ENCODE measurements around the gene SHTN1. TPM values are rescaled to one million over a fixed set of nuclear protein-coding genes. Genes with fewer than 3 reads are reported as not detected.
A peak's percentile ranks its signal among the peaks of the same experiment; 100 is the strongest.

The SHTN1 gene, protein sequence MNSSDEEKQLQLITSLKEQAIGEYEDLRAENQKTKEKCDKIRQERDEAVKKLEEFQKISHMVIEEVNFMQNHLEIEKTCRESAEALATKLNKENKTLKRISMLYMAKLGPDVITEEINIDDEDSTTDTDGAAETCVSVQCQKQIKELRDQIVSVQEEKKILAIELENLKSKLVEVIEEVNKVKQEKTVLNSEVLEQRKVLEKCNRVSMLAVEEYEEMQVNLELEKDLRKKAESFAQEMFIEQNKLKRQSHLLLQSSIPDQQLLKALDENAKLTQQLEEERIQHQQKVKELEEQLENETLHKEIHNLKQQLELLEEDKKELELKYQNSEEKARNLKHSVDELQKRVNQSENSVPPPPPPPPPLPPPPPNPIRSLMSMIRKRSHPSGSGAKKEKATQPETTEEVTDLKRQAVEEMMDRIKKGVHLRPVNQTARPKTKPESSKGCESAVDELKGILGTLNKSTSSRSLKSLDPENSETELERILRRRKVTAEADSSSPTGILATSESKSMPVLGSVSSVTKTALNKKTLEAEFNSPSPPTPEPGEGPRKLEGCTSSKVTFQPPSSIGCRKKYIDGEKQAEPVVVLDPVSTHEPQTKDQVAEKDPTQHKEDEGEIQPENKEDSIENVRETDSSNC
- total RNA-seq: under 1 TPM; 0.29 to 0.53 TPM

GRCh38 chr10:117005026-117005526, at the start of gene SHTN1:
Gene SHTN1, minus strand, starts transcription at chr10:117005187. Its CDS starts 108 bp downstream, at chr10:117005079.
- DNase-seq: peak; percentile 58
- H3K9me3 Mint-ChIP-seq: no peaks in the 10 kb centered on the region
- H3K36me3 Mint-ChIP-seq: no peaks in the 10 kb centered on the region
- peak within 1 kb of the TSS; percentile 71 for H3K4me3 Mint-ChIP-seq
- CTCF ChIA-PET: no interaction called here
- no peaks in the 10 kb centered on the region for H3K4me1 Mint-ChIP-seq (ENCODE audit: low read depth)
- POLR2A ChIA-PET: no interaction called here
- H3K27me3 Mint-ChIP-seq: peaks cover 26% of the 10 kb centered on the region
- no peak within 1 kb of the TSS for H3K27ac Mint-ChIP-seq
- intact Hi-C loops (cut with micrococcal nuclease): loop anchor here (2.0 kb wide), 1 partner anchor 170 kb away; no protein-coding TSS in a partner anchor

DNA sequence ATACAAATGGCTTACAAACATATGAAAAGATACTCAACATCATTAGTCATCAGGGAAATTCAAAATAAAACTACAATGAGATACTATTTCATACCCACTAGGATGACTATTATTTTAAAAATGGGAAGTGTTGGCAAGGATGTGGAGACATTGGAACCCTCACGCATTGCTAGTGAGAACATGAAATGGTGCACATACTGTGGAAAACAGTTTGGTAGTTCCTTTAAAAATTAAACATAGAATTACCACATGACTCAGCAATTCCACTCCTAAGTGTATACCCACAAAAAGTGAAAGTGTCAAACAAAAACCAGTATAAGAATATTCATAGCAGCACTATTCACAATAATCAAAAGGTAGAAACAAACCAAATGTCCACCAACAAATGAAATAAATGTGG, 48.5 kb upstream of the SHTN1 start:
- ChIA-PET CTCF (no interaction called here), POLR2A (no interaction called here)
- intact Hi-C loops (cut with micrococcal nuclease): no loop called here
- H3K27me3 Mint-ChIP-seq: peaks cover 1% of the 10 kb centered on the region
- no peak for DNase-seq
- H3K4me3 Mint-ChIP-seq: no peak overlapping the region
- H3K36me3 Mint-ChIP-seq: no peaks in the 10 kb centered on the region
- H3K4me1 Mint-ChIP-seq (ENCODE audit: low read depth): no peaks in the 10 kb centered on the region
- no peak overlapping the region for H3K27ac Mint-ChIP-seq
- peaks cover 12% of the 10 kb centered on the region for H3K9me3 Mint-ChIP-seq

DNA sequence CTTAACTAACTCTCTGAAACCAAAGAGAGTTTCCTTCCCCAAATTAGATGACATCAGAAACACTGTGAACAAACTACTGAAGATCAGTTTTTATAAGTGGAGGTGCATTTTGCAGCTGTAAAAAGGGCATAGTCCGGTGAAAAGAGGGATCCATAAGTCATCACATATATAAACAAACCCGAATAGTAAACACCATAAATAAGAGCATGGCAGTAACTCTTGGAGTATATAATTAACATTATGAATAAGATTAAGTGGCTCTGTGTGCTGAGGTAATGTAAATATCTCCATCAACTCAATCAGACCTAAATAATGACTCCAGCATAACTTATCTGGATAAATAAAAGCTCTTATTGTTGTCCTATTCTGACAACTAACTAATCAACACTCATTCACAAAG, 43.0 kb upstream of the SHTN1 start:
- Mint-ChIP-seq H3K36me3 (no peaks in the 10 kb centered on the region), H3K27me3 (peaks cover 1% of the 10 kb centered on the region), H3K4me3 (no peak overlapping the region), H3K27ac (no peak overlapping the region), H3K4me1 (ENCODE audit: low read depth) (no peaks in the 10 kb centered on the region), H3K9me3 (peaks cover 17% of the 10 kb centered on the region)
- intact Hi-C loops (cut with micrococcal nuclease): no loop called here
- ChIA-PET CTCF (no interaction called here), POLR2A (no interaction called here)
- DNase-seq: no peak

DNA sequence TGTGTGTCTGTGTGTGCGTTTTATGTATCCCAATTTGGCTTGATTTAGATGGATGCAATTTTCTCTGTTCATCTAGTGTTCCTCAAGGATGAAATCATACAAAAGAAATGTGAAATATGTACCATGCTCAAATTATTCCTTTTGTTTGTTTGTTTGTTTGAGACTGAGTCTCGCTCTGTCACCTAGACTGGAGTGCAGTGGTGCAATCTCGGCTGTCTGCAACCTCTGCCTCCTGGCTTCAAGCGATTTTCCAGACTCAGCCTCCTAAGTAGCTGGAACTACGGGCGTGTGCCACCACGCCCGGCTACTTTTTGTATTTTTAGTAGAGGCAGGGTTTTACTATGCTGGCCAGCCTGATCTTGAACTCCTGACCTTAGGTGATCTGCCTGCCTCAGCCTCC, 11.3 kb upstream of the SHTN1 start:
- no peak for DNase-seq
- Mint-ChIP-seq H3K36me3 (no peaks in the 10 kb centered on the region), H3K27me3 (peaks cover 2% of the 10 kb centered on the region), H3K27ac (no peak overlapping the region), H3K4me3 (no peak overlapping the region), H3K9me3 (no peaks in the 10 kb centered on the region), H3K4me1 (ENCODE audit: low read depth) (no peaks in the 10 kb centered on the region)
- ChIA-PET POLR2A (no interaction called here), CTCF (no interaction called here)
- intact Hi-C loops (cut with micrococcal nuclease): no loop called here

- no peaks in the 10 kb centered on the region for H3K9me3 Mint-ChIP-seq
- DNase-seq: no peak
- H3K4me3 Mint-ChIP-seq: no peak overlapping the region
- CTCF ChIA-PET: no interaction called here
- POLR2A ChIA-PET: no interaction called here
- peaks cover 2% of the 10 kb centered on the region for H3K27me3 Mint-ChIP-seq
- H3K36me3 Mint-ChIP-seq: no peaks in the 10 kb centered on the region
- H3K4me1 Mint-ChIP-seq (ENCODE audit: low read depth): no peaks in the 10 kb centered on the region
- no peak overlapping the region for H3K27ac Mint-ChIP-seq
- intact Hi-C loops (cut with micrococcal nuclease): no loop called here
Measured at GRCh38 chr10:117014835-117015234, 9.8 kb upstream of the SHTN1 start.

DNA sequence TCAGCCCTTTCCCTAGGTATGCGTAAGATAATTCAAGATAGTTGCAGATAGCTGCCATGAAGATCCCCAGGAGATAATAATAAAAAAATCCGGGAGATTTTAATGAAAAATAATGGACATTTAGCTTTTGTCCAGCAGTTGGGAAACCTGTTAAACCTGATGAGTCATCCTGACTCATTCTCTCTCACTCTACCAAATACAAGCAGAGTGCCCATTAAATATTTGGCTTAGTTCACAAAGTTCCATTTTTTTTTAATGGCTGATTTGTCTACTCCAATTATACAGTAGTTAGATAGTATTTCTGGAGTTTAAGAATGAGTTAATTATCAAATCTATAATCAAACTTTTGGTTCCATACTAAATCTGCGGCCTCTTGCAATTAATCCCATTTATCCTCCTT, 2.1 kb upstream of the SHTN1 start:
- Mint-ChIP-seq H3K27me3 (peaks cover 26% of the 10 kb centered on the region), H3K9me3 (no peaks in the 10 kb centered on the region), H3K36me3 (no peaks in the 10 kb centered on the region), H3K4me1 (ENCODE audit: low read depth) (no peaks in the 10 kb centered on the region), H3K27ac (no peak overlapping the region), H3K4me3 (no peak overlapping the region)
- ChIA-PET POLR2A (no interaction called here), CTCF (no interaction called here)
- DNase-seq: no peak
- intact Hi-C loops (cut with micrococcal nuclease): no loop called here

DNA sequence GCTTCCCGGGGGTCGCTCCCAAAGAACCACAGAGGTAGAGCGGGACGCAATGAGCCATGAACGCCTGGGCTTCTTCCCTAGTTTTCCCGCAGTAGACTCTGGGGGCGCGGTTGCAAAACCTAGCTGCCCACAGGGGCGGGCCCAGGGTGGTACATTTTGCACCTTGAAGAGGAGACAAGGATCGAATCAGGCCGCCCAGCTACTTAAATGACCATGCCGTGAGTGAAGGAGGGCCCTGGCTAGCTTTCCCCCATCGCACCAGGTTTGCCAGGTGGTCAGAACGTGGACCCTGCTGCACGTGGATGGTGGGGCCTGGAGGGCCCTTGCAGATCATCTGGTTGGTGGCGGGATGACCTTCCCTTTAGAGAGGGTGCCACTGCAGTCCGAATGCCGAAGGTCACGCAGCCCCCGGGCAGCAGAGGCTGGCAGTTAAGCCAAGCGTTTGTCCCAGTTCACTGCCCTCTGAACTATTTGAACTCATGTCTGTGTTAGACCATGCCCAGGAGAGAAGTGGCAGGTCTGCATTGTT, 604 bp upstream of the SHTN1 start:
- CTCF ChIA-PET: no interaction called here
- DNase-seq: no peak
- POLR2A ChIA-PET: no interaction called here
- Mint-ChIP-seq H3K9me3 (no peaks in the 10 kb centered on the region), H3K4me3 (peak overlapping the region; percentile 0), H3K36me3 (no peaks in the 10 kb centered on the region), H3K4me1 (ENCODE audit: low read depth) (no peaks in the 10 kb centered on the region), H3K27ac (no peak overlapping the region), H3K27me3 (peaks cover 26% of the 10 kb centered on the region)
- intact Hi-C loops (cut with micrococcal nuclease): loop anchor here (2.0 kb wide), 1 partner anchor 169 kb away; no protein-coding TSS in a partner anchor

DNA sequence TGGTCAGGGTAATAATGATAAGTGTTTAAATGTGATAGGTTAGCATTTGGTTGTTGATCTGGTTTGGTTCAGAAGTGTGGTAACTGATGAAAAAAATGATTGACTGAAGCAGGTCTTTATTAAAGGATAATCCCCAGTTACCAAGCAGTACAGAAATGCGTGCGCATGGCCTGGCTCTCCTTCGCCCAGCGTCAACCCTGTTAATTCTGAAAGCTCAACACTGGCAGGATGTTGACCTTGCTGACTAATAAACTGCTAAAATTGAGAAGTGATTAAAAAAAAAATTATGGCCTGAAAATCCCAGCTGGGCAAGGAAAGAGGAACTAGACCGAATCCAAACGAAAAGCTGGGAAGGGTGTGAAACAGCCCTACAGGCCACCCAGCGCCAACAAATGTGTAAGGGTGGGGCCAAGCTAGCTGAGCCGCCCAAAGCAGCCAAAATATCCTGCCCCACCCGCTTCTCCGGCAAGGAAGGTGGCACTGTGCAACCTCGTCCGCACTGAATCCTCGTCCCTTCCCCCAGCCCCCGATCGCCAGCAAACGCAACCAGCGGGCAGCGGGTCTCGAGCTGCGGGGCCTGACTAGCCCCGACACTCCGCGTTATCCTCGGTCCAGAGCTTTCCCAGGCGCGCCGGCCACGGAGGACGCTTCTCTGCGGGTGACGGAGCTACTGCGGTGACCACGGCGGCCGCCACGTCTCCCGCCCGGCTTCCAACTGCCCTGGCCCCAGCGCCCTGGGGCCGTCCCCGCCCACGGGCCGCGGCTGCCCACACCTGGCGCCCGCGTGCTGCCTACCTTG, 561 bp downstream of the SHTN1 start:
- DNase-seq: no peak
- H3K4me3 Mint-ChIP-seq: peak overlapping the region; percentile 71
- no peaks in the 10 kb centered on the region for H3K4me1 Mint-ChIP-seq (ENCODE audit: low read depth)
- POLR2A ChIA-PET: no interaction called here
- intact Hi-C loops (cut with micrococcal nuclease): loop anchor here (2.0 kb wide), 1 partner anchor 170 kb away; no protein-coding TSS in a partner anchor
- H3K9me3 Mint-ChIP-seq: no peaks in the 10 kb centered on the region
- H3K27ac Mint-ChIP-seq: no peak overlapping the region
- peaks cover 26% of the 10 kb centered on the region for H3K27me3 Mint-ChIP-seq
- H3K36me3 Mint-ChIP-seq: no peaks in the 10 kb centered on the region
- CTCF ChIA-PET: no interaction called here

DNA sequence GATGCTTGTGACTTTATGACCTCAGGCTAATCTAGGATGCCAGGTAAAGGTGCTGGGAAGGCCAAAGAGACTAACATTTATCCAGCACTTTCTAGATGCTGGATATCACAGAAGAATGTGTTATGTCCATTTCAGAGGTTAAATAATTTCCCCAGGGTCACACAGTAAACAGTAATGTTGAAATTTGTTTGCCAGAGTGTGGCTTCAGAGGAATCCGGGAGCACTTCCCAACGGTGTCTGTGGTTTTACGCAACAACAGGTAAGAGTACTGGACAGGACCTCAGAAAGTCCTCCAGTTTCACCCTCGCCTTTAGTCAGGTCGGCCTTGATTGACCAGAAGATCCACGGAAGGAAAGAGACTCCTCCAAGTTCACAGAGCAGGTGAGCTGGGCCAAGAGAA, 1.7 kb downstream of the SHTN1 start:
- ChIA-PET CTCF (no interaction called here), POLR2A (no interaction called here)
- no peaks in the 10 kb centered on the region for H3K4me1 Mint-ChIP-seq (ENCODE audit: low read depth)
- H3K4me3 Mint-ChIP-seq: no peak overlapping the region
- no peak overlapping the region for H3K27ac Mint-ChIP-seq
- peaks cover 26% of the 10 kb centered on the region for H3K27me3 Mint-ChIP-seq
- no peak for DNase-seq
- intact Hi-C loops (cut with micrococcal nuclease): no loop called here
- no peaks in the 10 kb centered on the region for H3K9me3 Mint-ChIP-seq
- no peaks in the 10 kb centered on the region for H3K36me3 Mint-ChIP-seq

- H3K4me3 Mint-ChIP-seq: no peak overlapping the region
- peaks cover 24% of the 10 kb centered on the region for H3K27me3 Mint-ChIP-seq
- intact Hi-C loops (cut with micrococcal nuclease): no loop called here
- H3K27ac Mint-ChIP-seq: no peak overlapping the region
- no peaks in the 10 kb centered on the region for H3K36me3 Mint-ChIP-seq
- DNase-seq: no peak
- POLR2A ChIA-PET: no interaction called here
- H3K9me3 Mint-ChIP-seq: no peaks in the 10 kb centered on the region
- H3K4me1 Mint-ChIP-seq (ENCODE audit: low read depth): no peaks in the 10 kb centered on the region
- CTCF ChIA-PET: no interaction called here
Measured at GRCh38 chr10:117002206-117002605, 2.8 kb downstream of the SHTN1 start.

DNA sequence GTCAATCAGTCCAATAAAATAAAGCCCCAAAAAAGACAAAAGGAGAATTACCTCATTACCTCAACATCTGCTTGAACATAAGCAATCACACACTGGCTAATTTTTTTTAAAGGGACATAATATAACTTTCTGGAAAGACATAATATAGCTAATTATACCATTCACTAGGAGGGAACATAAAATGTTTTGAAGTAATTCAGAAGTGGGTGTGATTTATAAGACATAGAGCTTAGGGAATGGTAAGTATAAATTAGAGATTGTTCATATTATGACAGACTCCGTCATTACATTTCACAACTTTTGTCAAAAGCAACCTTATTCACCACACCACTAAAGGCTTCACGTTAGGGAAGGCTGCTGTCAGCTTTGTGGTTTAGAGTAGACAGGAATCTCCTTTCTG, 3.8 kb downstream of the SHTN1 start:
- no peaks in the 10 kb centered on the region for H3K4me1 Mint-ChIP-seq (ENCODE audit: low read depth)
- intact Hi-C loops (cut with micrococcal nuclease): no loop called here
- H3K27ac Mint-ChIP-seq: no peak overlapping the region
- POLR2A ChIA-PET: no interaction called here
- H3K4me3 Mint-ChIP-seq: no peak overlapping the region
- H3K27me3 Mint-ChIP-seq: peaks cover 22% of the 10 kb centered on the region
- H3K36me3 Mint-ChIP-seq: no peaks in the 10 kb centered on the region
- no peaks in the 10 kb centered on the region for H3K9me3 Mint-ChIP-seq
- DNase-seq: no peak
- CTCF ChIA-PET: no interaction called here

DNA sequence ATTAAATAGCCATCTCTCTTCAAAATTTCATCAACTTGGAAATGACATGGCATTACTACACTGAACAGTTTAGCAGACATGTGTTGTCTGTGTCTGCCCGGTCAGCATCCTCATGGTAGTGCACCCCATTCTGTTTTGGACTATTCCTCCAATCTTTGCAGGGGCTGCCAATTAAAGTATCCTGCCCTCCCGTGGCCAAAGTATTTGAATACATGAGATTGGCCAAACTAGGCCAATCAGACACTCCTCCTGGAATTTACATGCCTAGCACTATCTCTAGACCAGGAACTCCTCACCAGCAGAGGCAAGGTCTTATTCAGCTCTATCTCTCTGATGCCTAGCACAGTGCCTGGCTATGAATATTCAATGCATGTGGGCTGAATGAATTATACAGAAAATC, 4.4 kb downstream of the SHTN1 start:
- intact Hi-C loops (cut with micrococcal nuclease): no loop called here
- CTCF ChIA-PET: no interaction called here
- H3K27ac Mint-ChIP-seq: no peak overlapping the region
- POLR2A ChIA-PET: no interaction called here
- H3K4me3 Mint-ChIP-seq: no peak overlapping the region
- H3K4me1 Mint-ChIP-seq (ENCODE audit: low read depth): no peaks in the 10 kb centered on the region
- DNase-seq: no peak
- H3K27me3 Mint-ChIP-seq: peaks cover 18% of the 10 kb centered on the region
- H3K9me3 Mint-ChIP-seq: no peaks in the 10 kb centered on the region
- H3K36me3 Mint-ChIP-seq: no peaks in the 10 kb centered on the region

All from activated CD4-positive, alpha-beta memory T cell treated with anti-CD3 and anti-CD28 coated beads for 36 hours (primary cell).